HG03378 (cell line): Measurements from ENCODE around the gene C4orf36.
"Not testable (repeated sequence)": the region's sequence is repeated elsewhere in the genome, so short reads cannot be mapped to it uniquely, and the experiment has no call there.

Source experiments
- ATAC-seq: cut with Tn5 transposase; IDR thresholded peaks from one replicate; pipeline ENCODE4 v1.9.1; 2021; ENCODE audit warnings: mild to moderate bottlenecking, moderate library complexity; ENCODE audit not compliant: unreplicated experiment

C4orf36 gene

DNA sequence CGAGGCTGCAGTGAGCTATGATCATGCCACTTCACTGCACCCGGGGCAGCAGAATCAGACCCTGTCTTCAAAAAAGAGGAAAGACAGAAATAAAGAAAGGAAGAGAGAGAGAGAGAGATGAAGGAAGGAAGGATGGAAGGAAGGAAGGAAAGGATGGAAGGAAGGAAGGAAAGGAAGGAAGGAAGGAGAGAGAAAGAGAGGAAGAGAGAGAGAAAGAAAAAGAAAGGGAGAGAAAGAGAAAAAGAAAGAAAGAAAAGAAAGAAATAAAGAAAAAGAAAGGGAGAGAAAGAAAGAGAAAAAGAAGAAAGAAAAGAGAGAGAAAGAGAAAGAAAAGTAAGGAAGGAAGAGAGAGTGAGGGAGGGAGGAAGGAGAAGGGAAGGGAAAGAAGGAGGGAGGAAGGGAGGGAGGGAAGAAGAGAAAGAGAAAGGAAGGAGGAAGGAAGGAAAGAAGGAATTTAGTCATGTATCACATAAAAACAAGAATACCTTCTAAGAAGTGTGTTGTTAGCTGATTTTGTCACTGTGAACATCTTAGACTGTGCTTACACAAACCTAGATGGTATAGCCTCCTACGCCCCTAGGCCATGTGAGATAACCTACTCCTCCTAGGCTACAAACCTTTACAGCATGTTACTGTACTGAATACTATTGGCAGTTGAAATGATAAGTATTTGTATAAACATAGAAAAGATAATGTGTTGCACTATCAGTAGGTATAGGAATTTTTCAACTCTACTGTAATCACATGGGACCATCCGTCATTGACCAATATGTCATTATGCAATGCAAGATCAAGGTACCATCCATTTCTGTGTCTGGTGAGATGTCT lies 25.2 kb upstream of the C4orf36 start:
- ATAC-seq = no peak

DNA sequence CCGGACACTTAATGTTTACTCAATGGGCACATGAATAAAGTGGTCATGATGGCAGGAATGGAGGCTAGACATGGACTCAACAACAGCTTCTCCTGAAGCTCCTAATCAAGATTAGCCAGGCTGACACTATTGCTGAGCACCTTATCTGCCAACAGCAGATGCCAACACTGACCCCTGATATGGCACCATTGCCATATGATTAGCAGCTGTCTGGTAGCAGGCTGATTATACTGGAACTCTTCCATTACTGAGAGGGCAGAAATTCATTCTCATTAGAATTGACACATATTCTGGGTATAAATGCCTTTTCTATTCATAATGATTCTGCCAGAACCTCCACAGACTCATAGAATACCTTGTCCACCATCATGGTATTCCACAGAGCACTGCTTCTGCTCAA lies 24.2 kb upstream of the C4orf36 start:
- ATAC-seq = no peak

DNA sequence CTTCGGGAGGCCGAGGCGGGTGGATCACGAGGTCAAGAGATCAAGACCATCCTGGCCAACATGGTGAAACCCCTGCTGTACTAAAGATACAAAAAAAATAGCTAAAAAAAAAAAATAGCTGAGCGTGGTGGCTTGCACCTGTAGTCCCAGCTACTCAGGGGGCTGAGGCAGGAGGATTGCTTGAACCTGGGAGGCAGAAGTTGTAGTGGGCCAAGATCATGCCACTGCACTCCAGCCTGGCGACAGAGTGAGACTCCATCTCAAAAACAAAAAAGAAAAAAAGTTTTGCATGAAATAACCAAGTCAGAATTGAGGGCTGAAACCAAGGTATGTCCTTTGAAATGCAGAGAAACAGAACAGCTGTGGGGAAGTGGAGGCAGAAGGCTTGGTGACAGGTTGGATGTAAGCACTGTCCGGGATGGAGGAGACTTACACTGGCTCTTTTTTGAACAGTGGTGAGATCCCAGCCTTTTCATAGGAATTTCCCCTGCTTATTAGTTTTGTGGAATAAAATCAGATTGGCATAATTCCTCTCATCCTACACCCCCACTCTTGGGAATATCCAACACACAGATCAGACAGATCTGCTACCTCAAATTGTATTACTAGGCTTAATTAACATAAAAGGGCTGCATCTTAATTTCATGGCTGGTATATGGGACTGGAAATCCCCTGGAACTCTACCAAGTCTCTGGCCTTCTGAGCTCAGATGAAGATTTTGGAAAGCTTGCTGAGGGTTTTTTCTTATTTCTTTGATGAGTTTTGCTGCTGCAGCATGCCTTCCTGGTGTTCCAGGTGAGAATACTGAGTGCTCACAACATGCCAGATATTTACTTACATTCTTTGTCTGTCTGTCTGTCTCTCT lies 18.8 kb upstream of the C4orf36 start:
- ATAC-seq = no peak

DNA sequence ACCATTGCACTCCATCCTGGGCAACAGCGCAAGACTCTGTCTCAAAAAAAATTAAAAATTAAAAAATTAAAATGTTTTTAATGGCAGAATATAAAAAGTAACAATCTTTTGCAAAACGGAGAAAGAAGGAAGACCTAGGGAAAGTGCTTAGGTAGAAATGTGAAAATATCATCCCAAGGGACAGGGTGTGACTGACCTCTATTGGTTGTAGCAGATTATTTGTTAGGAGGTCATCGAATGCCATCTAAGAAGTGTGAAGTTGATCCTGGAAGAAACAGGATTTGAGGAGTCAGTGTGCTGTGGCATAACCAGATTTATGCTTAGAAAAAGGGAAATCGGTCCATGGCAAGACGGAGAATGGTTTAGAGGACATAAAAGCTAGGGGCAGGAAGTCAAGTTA lies 18.1 kb upstream of the C4orf36 start:
- ATAC-seq = no peak

DNA sequence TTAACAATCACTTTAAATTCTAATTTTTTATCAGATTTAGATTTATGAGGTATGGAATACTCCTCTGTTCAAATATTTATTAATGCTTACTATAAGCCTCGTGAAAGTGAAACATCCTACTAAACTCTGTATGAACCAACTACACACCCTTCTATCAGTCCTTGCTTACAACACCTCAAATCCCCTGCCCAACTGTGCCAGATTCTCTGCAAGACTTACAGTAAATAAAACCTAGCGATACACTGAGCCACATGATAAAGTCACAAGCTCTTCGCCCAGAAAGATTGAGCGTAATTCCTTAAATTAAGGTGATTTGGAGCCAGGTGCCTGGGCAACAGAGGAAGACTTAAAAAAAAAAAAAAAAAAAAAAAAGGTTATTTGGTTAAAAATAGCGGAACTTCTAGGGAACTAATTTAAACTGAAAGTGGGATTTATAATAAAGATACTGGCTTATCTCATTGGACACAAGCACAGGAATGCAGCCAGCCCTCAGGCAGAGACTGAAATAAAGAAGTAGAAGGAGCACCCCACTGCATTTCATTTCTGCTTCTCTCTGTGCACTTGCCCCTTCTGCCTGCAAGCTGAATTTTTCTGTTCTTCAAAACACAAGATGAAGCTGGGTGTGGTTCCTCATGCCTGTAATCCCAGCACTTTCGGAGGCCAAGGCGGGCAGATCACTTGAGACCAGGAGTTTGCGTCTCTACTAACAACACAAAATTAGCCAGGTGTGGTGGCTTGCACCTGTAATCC lies 17.5 kb upstream of the C4orf36 start:
- no peak for ATAC-seq

DNA sequence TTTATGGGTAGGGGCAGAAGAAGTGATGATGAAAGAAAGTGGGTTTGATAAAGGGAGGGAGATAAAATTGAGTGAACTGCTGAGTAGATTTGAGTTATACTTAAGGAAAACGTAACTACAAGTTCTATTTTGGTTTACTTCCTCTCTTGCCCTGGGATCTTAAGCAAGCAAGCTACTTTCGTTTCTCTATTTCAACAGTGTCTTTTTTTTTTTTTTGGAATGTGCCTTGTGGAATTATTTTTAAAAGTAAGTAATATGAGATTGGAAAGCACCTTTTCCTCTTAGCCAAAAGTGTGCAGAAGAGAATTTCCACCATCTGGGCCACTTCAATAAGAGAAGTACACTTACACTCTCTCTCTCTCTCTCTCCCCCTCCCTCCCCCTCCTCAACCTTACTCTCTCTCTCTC lies 16.0 kb upstream of the C4orf36 start:
- ATAC-seq = no peak

DNA sequence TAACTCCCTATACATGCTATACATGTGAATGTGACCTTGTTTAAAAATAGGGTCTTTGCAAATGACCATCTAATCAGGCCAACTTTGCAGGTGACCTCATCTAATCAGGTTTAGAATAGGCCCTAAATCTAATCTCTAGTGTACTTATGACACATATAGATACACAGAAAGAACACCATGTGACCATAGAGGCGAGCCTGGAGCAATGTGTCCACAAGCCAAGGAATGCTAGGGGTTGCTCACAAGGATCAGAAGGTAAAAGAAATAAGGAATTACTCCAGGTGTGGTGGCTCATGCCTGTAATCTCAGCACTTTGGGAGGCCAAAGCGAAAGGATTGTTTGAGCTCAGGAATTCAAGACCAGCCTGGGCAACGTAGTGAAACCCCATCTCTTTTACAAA lies 9.6 kb upstream of the C4orf36 start:
- no peak for ATAC-seq

DNA sequence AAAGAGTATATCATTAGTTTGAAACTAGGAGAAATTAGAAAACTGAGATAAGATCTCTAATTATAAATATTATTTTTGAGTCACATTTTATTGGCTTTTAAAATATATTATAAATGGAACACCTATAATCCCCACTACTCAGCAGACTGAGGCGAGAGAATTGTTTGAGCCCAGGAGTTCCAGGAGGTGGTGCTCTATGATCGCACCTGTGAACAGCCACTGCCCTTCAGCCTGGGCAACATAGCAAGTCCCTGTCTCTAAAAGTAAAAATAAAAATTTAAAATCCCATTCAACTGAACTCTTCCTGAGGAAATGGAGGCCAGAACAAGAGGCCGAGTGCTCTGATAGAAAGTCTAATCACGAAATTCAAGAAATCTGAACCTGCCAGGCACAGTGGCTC lies 6.3 kb upstream of the C4orf36 start:
- no peak for ATAC-seq

DNA sequence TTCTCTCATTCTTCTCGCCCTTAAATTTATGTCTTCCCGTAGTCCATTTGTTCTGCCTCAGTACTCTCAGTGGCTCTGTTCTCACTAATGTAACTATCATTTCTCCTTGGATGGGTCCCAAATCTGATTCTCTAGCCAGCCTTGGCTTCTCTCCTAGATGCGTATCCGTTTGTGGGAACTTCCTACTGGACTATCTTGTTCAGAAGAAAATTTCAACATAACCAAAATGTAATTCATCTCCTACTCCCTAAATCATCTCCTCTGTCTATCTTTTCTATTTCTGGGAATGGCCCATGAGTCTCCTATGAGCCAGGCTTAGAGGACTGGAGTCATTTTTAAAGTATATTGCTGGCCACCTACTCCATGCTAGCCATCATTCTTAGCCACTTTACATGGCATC lies 4.4 kb upstream of the C4orf36 start:
- ATAC-seq = no peak

DNA sequence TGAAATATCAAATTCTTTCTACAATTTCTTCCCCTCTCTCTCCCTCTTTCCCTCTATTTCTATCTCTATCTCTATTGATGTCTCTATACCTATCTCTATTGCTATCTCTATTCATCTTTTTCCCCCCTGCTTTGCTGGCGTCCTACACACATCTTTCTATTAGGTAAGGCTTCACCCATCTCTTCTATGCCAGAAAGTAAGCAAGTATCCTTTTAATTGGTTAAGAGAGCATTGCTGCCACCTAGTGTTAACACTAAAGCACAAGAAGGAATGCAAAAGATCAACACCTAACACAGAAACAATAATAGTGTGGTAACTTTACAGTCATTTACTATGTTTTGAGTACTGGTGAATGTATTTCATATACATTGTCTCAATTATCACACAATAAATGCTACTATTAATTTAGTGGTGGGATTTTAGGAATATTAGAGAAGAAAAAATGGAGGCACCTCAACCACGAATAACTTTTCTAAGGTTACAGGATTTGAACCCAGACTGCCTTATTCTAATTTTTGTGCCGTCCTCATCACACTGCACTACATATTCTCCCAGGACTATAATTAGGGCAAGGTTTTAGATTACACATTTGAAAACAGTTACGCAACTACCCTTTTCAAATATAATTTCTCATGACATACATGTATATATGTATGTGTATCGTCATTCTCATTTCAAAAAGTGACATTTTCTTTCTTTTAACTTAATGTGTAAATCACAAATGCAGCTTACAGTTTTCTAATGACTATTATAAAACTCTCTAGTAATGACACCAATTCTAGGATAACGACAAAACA lies 3.7 kb upstream of the C4orf36 start:
- ATAC-seq = peak; percentile 70

DNA sequence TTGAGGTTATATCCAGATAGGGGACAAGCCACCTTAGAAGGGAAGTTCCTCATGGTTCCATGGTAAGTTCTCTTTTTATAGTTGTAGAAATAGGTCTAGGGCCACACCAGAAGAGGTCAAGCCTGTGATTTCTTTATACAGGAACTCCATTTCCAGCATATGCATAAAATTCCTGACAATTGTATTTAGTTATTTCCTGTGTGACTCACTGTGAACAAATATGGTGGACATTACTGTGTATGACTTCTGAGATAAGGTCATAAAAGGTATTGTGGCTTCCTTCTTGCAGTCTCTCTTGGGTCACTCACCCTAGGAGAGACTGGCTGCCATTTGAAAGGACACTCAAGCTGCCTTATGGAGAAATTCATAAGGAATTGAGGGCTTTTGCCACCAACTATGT lies 2.2 kb upstream of the C4orf36 start:
- no peak for ATAC-seq

DNA sequence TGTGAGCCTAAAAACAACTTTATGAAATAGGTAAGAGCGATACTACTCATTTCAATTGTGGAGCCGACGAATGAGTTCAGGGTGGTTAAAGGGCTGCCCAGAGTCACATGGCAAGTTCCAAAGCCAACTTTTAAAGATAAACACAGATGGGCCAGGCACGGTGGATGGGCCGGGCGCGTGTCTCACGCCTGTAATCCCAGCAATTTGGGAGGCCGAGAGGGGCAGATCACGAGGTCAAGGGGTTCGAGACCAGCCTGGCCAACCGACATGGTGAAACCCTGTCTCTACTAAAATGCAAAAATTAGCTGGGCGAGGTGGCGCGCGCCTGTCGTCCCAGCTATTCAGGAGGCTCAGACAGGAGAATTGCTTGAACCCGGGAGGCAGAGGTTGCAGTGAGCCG lies 914 bp upstream of the C4orf36 start:
- ATAC-seq = no peak

DNA sequence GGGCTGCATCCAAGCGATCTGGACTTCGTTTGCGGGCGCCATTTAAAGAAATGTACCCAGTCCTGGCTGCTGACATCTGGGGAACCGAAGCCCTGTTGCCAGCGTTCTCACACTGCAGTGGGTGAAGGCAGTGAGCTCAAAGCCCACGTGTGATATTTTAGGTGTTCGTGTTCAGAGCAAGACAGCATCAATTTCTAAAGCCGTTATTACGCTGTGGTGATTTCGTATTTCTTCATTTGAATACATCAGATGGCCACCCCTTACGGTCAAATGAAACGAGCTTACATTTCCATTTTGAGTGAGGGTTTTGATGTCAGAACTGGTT lies 376 bp upstream of the C4orf36 start:
- no peak for ATAC-seq

DNA sequence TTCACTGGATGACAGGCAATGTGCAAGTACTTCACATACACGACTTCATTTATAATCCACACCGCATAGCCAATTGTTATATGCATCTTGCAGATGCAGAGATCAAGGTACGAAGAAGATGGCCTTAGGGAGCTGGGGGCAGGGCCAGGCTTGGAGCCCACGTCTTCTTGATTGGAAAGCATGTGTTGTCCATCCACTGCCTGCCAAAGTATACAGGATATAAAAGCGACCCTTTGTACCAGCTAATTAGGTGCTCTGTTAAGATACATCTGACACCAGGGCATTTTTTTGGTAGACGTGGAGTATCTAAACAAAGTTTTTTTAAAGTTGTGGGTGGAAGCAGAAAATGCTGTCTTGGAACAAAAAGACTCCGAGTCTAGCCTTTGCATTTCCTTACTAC lies 1.4 kb downstream of the C4orf36 start:
- ATAC-seq = no peak

DNA sequence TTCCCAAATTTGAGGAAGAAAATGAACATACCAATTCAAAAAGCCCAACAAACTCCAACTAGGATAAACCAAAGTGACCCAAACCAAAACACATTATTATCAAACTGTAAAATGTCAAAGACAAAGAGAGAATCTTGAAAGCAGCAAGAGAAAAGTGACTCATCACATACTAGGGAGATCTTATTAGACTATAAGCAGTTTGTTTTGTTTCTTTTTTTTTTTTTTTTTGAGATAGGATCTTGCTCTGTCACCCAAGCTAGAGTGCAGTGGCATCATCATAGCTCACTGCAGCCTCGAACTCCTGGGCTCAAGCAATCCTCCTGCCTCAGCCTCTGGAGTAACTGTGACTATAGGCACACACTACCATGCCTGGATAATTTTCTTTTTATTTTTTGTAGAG lies 12.6 kb downstream of the C4orf36 start:
- ATAC-seq = no peak

DNA sequence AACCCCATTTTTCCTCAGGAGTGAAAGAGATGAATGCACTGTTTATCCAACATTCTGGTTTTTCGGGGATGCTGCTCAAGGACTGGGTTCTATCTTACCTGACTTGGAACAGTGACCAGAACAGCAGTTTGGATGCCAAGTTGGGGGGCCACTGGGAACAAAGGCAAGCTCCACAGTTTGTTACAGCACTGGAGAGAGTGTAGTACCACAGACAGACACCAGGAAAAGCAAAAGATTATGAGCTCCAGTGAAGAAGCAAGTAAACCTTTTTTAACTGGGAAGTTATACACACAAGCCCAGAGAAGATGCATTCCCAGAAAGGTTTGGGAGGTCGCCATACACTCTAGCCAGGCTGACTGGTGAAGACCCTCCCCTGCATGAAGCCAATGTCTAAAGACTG lies 13.6 kb downstream of the C4orf36 start:
- no peak for ATAC-seq

DNA sequence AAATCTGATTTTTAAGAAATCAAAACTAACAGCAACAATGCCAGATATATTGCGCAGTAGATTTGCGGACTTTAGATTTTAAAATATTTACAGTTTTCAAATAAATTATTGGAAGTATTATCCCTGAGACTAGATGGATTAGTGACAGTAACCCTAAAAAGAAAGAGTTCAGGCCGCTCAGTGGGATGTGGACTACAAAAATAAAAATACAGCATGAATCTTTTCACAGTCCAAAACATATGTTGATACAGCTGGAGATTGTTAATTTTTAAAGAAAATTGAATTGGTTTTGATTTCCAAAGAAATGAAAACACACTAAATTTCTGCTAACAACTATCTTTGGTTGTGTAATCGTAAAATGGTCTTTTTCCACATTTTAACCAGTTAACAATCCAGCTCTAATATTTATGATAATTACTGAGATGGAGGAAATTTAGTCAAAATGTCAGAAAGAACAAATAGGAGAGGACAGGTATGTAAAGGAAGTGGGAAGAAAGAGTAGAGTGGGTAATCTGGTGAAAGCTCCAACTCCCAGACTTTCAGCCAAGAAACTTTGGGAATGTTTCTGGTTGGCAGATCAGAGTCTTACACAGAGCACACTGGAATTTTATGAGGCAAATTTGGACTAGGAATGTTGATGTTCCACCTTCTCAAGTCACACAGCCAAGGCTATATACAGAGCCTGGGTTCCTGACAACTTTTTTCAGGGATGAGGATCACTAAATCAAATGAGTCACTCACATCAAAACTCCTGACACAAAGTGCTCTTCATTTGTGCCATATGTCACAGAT lies 15.1 kb downstream of the C4orf36 start:
- no peak for ATAC-seq

DNA sequence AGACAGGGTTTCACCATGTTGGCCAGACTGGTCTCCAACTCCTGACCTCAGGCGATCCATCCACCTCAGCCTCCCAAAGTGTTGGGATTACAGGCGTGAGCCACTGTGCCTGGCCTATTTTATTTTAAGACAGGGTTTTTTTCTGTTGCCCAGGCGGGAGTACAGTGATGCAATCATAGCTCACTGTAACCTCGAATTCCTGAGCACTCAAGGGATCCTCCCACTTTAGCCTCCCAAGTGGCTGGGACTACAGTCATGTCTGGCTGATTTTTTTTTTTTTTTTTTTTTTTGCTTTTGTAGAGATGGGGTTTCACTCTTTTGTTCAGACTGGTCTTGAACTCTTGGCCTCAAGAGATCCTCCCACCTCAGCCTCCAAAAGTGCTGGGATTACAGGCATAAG lies 16.8 kb downstream of the C4orf36 start:
- not testable (repeated sequence) for ATAC-seq

DNA sequence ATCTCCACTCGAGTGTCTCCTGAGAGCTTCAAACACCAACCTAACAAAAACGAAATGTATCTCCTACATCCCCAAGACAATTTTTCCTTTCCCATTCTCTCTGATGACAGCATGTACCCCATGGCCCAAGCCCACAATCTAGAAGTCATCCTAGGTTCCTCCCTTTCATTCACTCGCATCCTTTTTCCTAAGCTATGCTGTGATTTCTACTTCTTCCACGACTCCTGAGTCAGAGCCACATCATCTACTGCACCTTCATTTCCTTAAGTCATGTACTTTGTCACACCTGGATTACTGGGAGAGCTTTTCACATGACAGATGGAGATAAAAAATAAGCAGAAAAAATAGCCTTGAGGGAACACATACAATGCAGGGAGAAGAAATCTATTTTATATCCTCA lies 20.1 kb downstream of the C4orf36 start:
- ATAC-seq = no peak

DNA sequence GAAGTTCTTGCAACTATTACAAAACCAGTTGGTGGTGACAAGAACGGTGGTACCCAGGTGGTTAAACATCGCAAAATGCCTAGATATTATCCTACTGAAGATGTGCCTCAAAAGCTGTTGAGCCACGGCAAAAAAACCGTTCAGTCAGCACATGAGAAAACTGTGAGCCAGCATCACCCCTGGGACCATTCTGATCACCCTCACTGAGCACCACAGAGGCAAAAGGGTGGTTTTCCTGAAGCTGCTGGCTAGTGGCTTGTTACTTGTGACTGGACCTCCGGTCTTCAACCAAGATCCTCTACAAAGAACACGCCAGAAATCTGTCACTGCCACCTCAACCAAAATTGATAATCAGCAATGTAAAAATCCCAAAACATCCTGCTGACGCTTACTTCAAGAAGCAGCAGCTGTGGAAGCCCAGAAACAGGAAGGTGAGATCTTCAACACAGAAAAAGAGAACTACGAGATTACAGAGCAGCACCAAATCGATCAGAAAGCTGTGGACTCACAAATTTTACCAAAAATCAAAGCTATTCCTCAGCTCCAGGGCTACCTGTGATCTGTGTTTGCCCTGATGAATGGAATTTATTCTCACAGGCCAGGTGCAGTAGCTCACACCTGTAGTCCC lies 21.7 kb downstream of the C4orf36 start:
- ATAC-seq = no peak
